ENCODE results near the gene PMM2. TPM values are rescaled to one million over a fixed set of nuclear protein-coding genes. Genes with fewer than 3 reads are reported as not detected.
A peak's percentile ranks its signal among the peaks of the same experiment; 100 is the strongest.

PMM2 gene
- total RNA-seq, 1 experiment from 2014 or later, result 35.2 TPM

DNA sequence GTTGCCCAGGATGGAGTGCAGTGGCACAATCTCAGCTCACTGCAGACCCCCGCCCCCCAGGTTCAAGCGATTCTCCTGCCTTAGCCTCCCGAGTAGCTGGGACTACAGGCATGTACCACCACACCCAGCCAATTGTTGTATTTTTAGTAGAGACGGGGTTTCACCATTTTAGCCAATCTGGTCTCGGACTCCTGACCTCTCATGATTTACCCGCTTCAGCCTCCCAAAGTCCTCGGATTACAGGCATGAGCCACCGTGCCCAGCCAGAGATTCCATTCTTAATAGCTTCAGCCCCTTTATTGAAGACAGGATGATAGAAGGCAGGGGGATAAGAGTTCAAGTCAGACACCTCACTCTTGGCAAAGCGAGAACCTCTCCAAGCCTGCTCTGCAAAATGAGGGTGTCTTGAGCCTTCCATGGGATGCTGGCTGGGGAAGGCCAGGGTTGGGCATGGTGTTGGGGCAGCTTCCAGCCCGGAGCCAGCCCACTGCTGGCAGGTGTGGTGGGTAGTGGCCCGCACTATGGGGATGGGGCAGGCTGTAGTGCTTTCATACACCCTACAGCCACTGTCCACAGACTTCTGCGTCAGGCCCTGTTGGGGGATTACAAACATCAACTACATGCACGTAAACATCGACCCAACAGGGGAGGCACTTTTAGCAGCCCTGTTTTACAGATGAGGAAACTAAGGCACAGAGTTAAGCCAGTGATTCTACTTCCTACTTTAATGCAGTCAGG, 67.7 kb downstream of the PMM2 start:
- H3K4me2 ChIP-seq (ENCODE audit: low read length), result no peak overlapping the region
- no peaks in the 10 kb centered on the region for H3K9me3 ChIP-seq (ENCODE audit: low read length)
- ATAC-seq, result no peak
- peaks cover 33% of the 10 kb centered on the region for H4K20me1 ChIP-seq (ENCODE audit: low read length)
- intact Hi-C loops (cut with micrococcal nuclease), result loop anchor here (5.0 kb wide), 1 partner anchor 68 kb away; the partner anchor contains the start of genes PMM2 and TMEM186
- no peak overlapping the region for H3K27ac ChIP-seq (ENCODE audit: low read length)
- H3K4me3 ChIP-seq (ENCODE audit: low read length), result no peak overlapping the region
- no peaks in the 10 kb centered on the region for H3K27me3 ChIP-seq (ENCODE audit: low read length)
- H3K9me2 ChIP-seq (replicated peaks; ENCODE audit: low read length), result no peaks in the 10 kb centered on the region
- no peak overlapping the region for H3K9ac ChIP-seq (ENCODE audit: low read length)
- POLR2A ChIA-PET (ENCODE audit: unreplicated experiment), result no interaction called here
- peaks cover 12% of the 10 kb centered on the region; the same call in 1 of the 2 replicates for H3K4me1 ChIP-seq (ENCODE audit: insufficient read depth, low read length)
- CTCF ChIA-PET, result no interaction called here
- TF ChIP-seq EZH2 (IDR thresholded peaks at IDR 0.05; ENCODE audit: low read length, unreplicated experiment) (no peak), EZH2phosphoT487 (IDR thresholded peaks at IDR 0.05; ENCODE audit: borderline replicate concordance, low read length) (no peak), CTCF (conservative IDR thresholded peaks at IDR 0.05; ENCODE audit: low read depth, low read length) (no peak)
- no peak overlapping the region for H2AFZ ChIP-seq (ENCODE audit: low read length)
- H3K79me2 ChIP-seq (ENCODE audit: low read length), result peaks cover 71% of the 10 kb centered on the region
- DNase-seq, result no peak
- H3F3A ChIP-seq (ENCODE audit: low read length, unreplicated experiment), result no peaks in the 10 kb centered on the region
- no TSS peak for BruUV-seq (replicated peaks)
- no peaks in the 10 kb centered on the region for H3K36me3 ChIP-seq (ENCODE audit: low read depth, low read length)

- H2AFZ ChIP-seq (ENCODE audit: low read length), result no peak overlapping the region
- no peak overlapping the region for H3K9ac ChIP-seq (ENCODE audit: low read length)
- H3K4me2 ChIP-seq (ENCODE audit: low read length), result peak overlapping the region; percentile 100
- H3K27ac ChIP-seq (ENCODE audit: low read length), result no peak overlapping the region
- no peaks in the 10 kb centered on the region for H3K9me3 ChIP-seq (ENCODE audit: low read length)
- no peaks in the 10 kb centered on the region for H3K36me3 ChIP-seq (ENCODE audit: low read depth, low read length)
- TF ChIP-seq EZH2 (IDR thresholded peaks at IDR 0.05; ENCODE audit: low read length, unreplicated experiment), result no peak
- no peak for TF ChIP-seq EZH2phosphoT487 (IDR thresholded peaks at IDR 0.05; ENCODE audit: borderline replicate concordance, low read length)
- TF ChIP-seq CTCF (conservative IDR thresholded peaks at IDR 0.05; ENCODE audit: low read depth, low read length), result no peak
- H3K79me2 ChIP-seq (ENCODE audit: low read length), result peaks cover 69% of the 10 kb centered on the region
- H3F3A ChIP-seq (ENCODE audit: low read length, unreplicated experiment), result peaks cover 5% of the 10 kb centered on the region
- H4K20me1 ChIP-seq (ENCODE audit: low read length), result peaks cover 33% of the 10 kb centered on the region
- intact Hi-C loops (cut with micrococcal nuclease), result loop anchor here (5.0 kb wide), 1 partner anchor 69 kb away; the partner anchor contains the start of genes PMM2 and TMEM186
- H3K27me3 ChIP-seq (ENCODE audit: low read length), result no peaks in the 10 kb centered on the region
- POLR2A ChIA-PET (ENCODE audit: unreplicated experiment), result no interaction called here
- CTCF ChIA-PET, result no interaction called here
- no TSS peak for BruUV-seq (replicated peaks)
- no peaks in the 10 kb centered on the region for H3K9me2 ChIP-seq (replicated peaks; ENCODE audit: low read length)
- H3K4me3 ChIP-seq (ENCODE audit: low read length), result peak overlapping the region; percentile 92
- ATAC-seq (no peak), DNase-seq (no peak)
- peaks cover 20% of the 10 kb centered on the region for H3K4me1 ChIP-seq (ENCODE audit: insufficient read depth, low read length)
These were observed 68.7 kb downstream of the PMM2 start for GRCh38 chr16:8866118-8866883.
